ENCODE measurements around the gene ACKR2.

The ACKR2 gene

DNA sequence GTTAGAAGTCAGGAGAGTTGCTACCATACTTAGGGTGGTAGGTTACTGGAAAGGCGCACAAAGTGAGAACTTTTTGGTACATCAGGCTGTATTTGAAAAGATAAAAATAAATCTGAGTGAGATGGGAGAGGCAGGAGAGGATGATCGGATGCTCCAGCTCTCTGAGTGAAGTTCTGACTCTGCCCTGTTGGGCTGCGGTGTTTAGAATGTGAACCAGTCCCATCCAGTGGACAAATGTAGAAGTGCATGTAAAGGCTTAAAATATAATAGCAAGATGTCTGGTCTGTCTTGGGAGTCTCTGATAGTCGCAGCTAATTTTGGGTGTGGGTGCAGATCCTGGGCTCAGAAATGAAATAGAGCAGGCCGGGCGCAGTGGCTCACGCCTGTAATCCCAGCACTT lies 30.4 kb downstream of the ACKR2 start:
- no peak for DNase-seq (ENCODE audit: low spot score)
- TF ChIP-seq, protein P1, sequence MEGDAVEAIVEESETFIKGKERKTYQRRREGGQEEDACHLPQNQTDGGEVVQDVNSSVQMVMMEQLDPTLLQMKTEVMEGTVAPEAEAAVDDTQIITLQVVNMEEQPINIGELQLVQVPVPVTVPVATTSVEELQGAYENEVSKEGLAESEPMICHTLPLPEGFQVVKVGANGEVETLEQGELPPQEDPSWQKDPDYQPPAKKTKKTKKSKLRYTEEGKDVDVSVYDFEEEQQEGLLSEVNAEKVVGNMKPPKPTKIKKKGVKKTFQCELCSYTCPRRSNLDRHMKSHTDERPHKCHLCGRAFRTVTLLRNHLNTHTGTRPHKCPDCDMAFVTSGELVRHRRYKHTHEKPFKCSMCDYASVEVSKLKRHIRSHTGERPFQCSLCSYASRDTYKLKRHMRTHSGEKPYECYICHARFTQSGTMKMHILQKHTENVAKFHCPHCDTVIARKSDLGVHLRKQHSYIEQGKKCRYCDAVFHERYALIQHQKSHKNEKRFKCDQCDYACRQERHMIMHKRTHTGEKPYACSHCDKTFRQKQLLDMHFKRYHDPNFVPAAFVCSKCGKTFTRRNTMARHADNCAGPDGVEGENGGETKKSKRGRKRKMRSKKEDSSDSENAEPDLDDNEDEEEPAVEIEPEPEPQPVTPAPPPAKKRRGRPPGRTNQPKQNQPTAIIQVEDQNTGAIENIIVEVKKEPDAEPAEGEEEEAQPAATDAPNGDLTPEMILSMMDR (IDR thresholded peaks at IDR 0.05) = peak; percentile 59
- H3K4me3 ChIP-seq = peak overlapping the region; percentile 59
- H3K27ac ChIP-seq = peak overlapping the region in 1 of 2 donors; percentile 64

DNA sequence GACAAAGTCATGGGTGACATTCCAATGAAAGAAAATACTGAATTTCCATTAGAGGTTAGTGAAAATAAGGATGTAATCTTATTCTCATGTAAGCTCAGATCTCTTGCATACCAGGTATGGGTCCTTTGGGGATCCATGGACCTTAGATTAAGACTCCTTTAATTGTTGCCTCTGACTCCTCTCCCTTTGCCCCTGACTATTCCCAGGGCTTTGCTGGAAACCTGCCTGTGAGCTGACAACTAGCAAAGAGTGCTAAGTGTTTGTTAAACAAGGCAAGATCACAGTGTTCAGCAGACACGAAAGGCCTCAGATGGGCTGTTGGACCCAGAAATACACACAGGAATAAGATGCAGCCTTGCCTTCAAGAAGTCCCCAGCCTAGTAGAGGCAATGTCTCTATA lies 32.1 kb downstream of the ACKR2 start:
- peak overlapping the region in 1 of 2 donors; percentile 76 for H3K27ac ChIP-seq
- no peak overlapping the region for H3K4me3 ChIP-seq
- DNase-seq (ENCODE audit: low spot score) = no peak
- TF ChIP-seq, protein P1 (IDR thresholded peaks at IDR 0.05) = no peak

DNA sequence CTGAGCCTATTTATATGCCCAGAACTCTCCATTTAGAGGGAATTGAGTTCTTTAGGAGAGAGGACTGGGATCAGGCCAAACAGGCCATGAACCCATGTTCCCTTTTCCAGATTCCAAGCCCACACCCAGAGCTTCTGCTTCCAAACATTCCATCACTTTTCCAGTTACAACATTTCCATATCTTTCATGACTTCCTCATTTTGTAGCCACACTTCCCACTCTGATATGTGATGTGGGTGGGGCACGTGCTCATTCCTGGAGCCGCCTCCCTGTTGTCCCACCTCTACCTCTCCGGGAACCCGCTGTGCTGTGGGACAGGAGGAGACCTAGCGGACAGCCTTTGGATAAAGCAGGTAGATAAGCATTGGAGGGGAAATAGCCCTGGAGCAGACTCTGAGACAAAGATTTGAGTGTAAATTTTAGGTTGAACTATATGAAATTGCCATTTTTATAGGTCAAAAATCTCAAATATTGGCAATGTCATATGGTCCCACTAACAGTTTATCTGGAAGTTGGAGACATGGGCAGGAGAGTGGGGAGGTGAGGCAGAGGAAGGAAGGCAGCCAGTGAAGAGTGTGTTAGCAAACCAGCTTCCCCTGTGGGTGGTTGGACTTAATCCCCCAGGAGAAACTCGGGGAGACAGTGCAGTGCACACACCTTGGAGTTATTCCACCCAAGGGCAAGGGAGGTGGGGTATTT lies 34.6 kb downstream of the ACKR2 start:
- TF ChIP-seq, protein P1 (IDR thresholded peaks at IDR 0.05) = no peak
- Histone ChIP-seq H3K27ac (peak overlapping the region; percentile 62 to 93), H3K4me3 (peak overlapping the region; percentile 22)
- DNase-seq (ENCODE audit: low spot score) = peak; percentile 83

DNA sequence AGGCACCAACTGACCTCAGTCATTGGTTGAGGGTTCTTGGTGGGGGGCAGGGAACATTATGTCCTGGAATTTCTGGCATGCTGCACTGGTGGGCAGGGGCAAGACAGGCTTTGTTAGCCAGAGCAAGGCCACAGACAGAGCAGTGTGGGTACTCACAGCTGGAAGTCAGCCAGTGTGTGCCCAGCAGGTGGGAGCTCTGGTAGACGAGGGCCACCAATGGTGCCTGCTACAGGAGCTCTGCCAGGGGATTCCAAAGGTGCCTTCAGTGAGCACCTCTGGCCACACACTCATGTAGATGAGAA lies 35.1 kb downstream of the ACKR2 start:
- H3K4me3 ChIP-seq = peak overlapping the region; percentile 22
- peak; percentile 65 for DNase-seq (ENCODE audit: low spot score)
- peak overlapping the region; percentile 62 to 93 for H3K27ac ChIP-seq
- TF ChIP-seq, protein P1 (IDR thresholded peaks at IDR 0.05) = no peak

DNA sequence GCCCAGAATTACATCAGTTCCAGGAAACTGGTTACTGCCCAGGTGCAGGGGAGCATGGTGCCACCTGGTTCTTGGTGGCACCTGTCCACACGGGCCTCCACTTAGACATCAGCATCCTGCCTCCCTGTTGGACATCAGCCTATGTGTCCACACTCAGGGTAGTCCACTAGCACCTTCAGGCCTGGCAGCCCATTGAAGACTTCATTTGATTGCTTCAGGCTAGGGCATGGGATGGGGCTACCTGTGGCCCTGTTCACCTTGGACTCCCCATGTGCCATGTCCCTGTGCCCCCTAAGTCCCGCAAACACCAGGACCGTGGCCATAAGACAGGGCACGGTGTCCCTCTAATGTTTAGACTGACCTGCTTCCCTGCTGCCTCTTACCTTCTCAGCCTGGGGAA lies 35.6 kb downstream of the ACKR2 start:
- peak overlapping the region; percentile 62 to 93 for H3K27ac ChIP-seq
- TF ChIP-seq, protein P1 (IDR thresholded peaks at IDR 0.05) = no peak

DNA sequence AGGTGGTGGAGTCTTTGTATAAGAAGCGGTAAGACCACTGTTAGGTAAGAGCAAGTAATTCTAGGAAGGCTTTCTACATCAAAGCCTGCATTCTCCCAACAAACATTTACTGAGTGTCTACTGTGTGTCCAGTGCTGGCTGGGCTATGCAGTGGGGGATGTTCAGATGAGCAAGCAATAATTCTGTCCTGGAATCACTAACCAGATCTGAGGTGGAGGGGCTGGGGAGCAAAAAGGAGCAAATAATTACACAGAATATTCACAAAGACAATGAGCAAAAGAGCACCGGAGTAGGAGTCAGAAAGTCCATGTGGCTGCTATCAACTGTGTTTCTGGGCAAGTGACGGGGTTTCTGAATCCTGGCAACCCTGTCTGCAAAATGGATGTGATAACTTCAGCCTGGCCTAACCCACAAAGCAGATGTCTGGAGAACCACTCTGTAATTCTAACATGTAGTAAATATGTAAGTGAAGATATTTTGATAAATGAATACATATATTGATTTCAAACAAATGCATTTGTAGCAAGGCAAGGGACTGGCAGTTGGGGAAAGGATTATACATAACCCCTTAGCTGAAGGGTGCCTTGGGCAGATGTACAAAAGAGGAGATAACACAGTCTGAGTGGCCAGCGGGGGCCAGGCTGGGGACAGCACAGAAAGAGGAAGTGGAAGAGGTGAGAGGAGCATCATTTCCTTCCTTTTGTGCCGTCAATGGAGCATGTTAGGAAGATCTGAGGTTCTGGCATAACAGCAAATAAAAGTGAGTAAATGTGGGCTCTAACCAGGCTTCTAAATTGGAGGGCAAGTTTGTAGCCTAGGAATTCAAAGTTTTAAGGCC lies 37.7 kb downstream of the ACKR2 start:
- Histone ChIP-seq H3K27ac (peak overlapping the region; percentile 62 to 93), H3K4me3 (no peak overlapping the region)
- DNase-seq (ENCODE audit: low spot score) = peak; percentile 60
- TF ChIP-seq, protein P1 (IDR thresholded peaks at IDR 0.05) = no peak

More for the DNA sequence above, 35.6 kb downstream of the ACKR2 start:
- no peak overlapping the region for H3K4me3 ChIP-seq
- DNase-seq (ENCODE audit: low spot score) = peak; percentile 57

Measured in coronary artery (tissue), 2 donors.